HEK293T (cell line): ENCODE results near the gene SLC35A4.

ENCODE experiments used
- ELF4 ChIP-seq: fragments of 450-650 bp; IDR thresholded peaks from 2 replicates; pipeline ENCODE4 v1.6.1; 2017; ENCODE audit warnings: antibody characterized with exemption
- FOXM1 ChIP-seq: fragments of 450-650 bp; IDR thresholded peaks from 2 replicates; pipeline ENCODE4 v1.6.1; 2017; ENCODE audit warnings: mild to moderate bottlenecking, borderline replicate concordance

GRCh38 chr5:140560227-140560626, 4.4 kb upstream of the SLC35A4 start:
- no peak for TF ChIP-seq ELF4
- TF ChIP-seq FOXM1 = no peak
